Fibroblast of the aortic adventitia (primary cell): ENCODE measurements around the gene KAZALD1. TPM values are rescaled to one million over a fixed set of nuclear protein-coding genes. Genes with fewer than 3 reads are reported as not detected.
A peak's percentile ranks its signal among the peaks of the same experiment; 100 is the strongest.

Source experiments
- DNase-seq: peaks from one replicate; pipeline ENCODE4 v3.0.0-alpha.2; 2010; ENCODE audit warnings: low read depth
- H3K4me3 ChIP-seq: 2 replicates; pipeline ENCODE4 v1.5.1; 2011; ENCODE audit warnings: low read depth, mild to moderate bottlenecking, control low read depth, low read length, moderate library complexity
- CTCF ChIP-seq: IDR thresholded peaks from 2 replicates; pipeline ENCODE4 v1.5.1; 2011; ENCODE audit warnings: mild to moderate bottlenecking, low read length, control low read depth, inconsistent platforms; ENCODE audit not compliant: insufficient read depth
- total RNA-seq: library from RNA; depleted of rRNA; stranded (reverse); fragments of >200 nt; gene quantifications from 2 replicates; pipeline ENCODE4 v1.2.3, GENCODE V29; 2012; ENCODE audit warnings: low replicate concordance

Gene KAZALD1
- total RNA-seq, 1 donor = 62.4 TPM

DNA sequence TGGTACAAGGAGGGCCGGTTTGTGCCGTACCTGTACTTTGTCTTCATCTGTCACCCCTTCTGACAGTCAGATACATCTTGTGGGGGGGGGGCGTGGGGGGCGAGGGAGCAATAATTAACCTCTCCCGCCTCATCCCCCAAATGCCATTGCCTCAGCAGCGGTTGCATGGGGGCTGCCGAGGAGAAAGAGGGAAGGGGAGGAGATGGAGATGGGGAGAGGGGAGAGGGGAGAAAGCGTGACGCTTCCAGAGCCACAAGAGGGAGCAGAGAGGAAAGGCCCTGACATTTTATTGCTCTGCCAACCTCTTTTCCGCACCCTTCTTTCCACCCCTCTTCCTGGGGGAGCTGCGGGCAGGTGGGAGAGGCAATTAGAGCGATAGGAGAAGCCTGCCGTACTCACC lies 11.8 kb downstream of the KAZALD1 start:
- TF ChIP-seq CTCF = no peak
- DNase-seq = no peak
- H3K4me3 ChIP-seq = no peak overlapping the region

- no peak for DNase-seq
- H3K4me3 ChIP-seq = no peak overlapping the region
- TF ChIP-seq CTCF = no peak
Measured at GRCh38 chr10:101075775-101076174, 14.0 kb downstream of the KAZALD1 start.

- TF ChIP-seq CTCF = no peak
- H3K4me3 ChIP-seq = no peak overlapping the region
- DNase-seq = no peak
Measured at GRCh38 chr10:101076630-101077029, 14.8 kb downstream of the KAZALD1 start.

GRCh38 chr10:101079874-101080273 lies 18.1 kb downstream of the KAZALD1 start:
- no peak for TF ChIP-seq CTCF
- no peak for DNase-seq
- H3K4me3 ChIP-seq = no peak overlapping the region

- no peak for TF ChIP-seq CTCF
- DNase-seq = peak; percentile 50
- H3K4me3 ChIP-seq = no peak overlapping the region
Measured at GRCh38 chr10:101080933-101081931, 19.4 kb downstream of the KAZALD1 start.

GRCh38 chr10:101085846-101086245 lies 24.1 kb downstream of the KAZALD1 start:
- DNase-seq = no peak
- TF ChIP-seq CTCF = no peak
- H3K4me3 ChIP-seq = no peak overlapping the region

DNA sequence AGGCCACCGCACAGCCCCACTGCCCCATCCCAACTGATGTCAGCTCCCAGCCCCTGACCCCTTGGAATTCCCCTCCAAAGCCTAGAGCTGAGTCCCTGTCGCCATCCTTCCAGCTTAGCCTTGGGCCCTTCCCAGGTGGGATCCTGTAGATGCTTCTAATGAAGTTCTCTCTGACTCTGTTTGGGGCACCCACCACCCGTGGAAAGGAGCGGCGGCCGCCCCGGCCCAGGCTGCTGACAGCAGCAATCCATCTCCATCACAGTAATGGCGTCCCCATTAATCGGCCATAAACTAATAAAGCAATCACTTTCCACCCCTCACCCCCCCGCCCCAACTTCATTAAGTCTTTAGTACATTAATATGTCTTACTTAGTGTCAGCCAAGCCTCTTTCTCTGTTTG lies 25.6 kb downstream of the KAZALD1 start:
- H3K4me3 ChIP-seq = no peak overlapping the region
- DNase-seq = no peak
- TF ChIP-seq CTCF = no peak
